ENCODE results near the gene CAMTA1.
A peak's percentile ranks its signal among the peaks of the same experiment; 100 is the strongest.

The CAMTA1 gene

DNA sequence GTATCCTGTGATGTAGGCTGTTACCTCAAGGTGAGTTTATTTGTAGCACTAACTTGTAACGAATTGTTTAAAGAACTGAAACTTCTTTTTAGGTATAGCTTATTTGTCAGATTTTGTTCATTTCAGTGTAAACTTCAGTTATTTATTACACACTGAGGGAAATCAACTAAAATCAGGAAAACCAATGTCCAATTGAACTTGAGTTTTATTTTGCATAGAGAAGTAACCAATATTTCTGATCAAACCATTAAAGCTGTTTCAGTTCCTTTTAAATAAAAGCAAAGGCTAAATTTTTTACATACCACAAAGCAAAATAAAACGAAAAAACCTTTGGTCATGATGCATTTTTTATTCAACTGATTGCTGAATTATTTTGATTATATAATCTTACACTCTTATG, 103.6 kb downstream of the CAMTA1 start:
- POLR2A ChIA-PET: no interaction called here
- CTCF ChIA-PET: interaction anchor here (1.0 to 3.4 kb wide), 6 partner anchors 8 to 319 kb away, joined by 3 to 23 read pairs (median 6); no protein-coding TSS in a partner anchor
- Histone ChIP-seq H3K4me1 (ENCODE audit: control insufficient read depth, insufficient read depth, low read length) (no peaks in the 10 kb centered on the region), H3K27ac (ENCODE audit: extremely low read depth, low read depth, low read length) (no peak overlapping the region), H3K36me3 (ENCODE audit: control insufficient read depth in 2 of 2, insufficient read depth in 1 of 2, low read length in 2 of 2) (peaks cover 0 to 7% of the 10 kb centered on the region in 2 experiments; a peak in 1 of 3 replicates), H3K9me3 (ENCODE audit: control insufficient read depth, insufficient read depth, low read depth, low read length) (no peaks in the 10 kb centered on the region), H3K4me3 (ENCODE audit: low read depth, low read length) (no peak overlapping the region)
- no peak for TF ChIP-seq HOXD13 (CRISPR knock-in tag; IDR thresholded peaks at IDR 0.05; ENCODE audit: borderline replicate concordance)
- TF ChIP-seq, protein P1, sequence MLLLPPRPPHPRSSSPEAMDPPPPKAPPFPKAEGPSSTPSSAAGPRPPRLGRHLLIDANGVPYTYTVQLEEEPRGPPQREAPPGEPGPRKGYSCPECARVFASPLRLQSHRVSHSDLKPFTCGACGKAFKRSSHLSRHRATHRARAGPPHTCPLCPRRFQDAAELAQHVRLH (tag by site-specific recombination; IDR thresholded peaks at IDR 0.05): no peak
- TF ChIP-seq ZNF48 (tag by site-specific recombination; IDR thresholded peaks at IDR 0.05): no peak

DNA sequence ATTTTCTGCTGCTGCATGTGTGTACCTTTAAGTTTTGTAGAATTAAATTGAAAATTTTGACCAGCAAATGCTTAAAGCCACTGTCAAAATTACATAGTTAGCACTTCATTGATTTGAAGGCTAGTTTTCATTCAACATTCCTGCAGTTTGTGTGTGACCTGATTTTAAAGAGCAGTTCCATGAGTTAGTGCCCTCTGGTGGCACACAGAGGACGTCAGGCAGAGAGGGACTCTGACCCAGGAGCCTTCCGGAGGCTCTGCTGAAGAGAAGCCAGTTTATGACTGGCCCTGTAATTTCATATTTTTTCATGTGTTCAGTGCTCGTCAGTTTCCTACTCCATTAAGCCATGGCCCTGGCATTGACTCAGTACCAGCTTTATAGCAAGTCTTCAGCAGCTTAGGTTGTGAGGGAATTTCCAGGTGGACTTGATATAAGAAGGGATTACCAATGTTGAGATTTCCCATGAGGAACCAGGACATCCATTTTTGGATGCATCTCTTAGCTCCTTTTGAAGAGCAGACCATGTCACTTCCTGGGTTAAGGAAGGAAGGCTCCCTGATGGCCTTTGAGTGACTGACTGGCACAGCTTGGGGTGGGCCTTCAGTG, 104.7 kb downstream of the CAMTA1 start:
- TF ChIP-seq, protein P2, sequence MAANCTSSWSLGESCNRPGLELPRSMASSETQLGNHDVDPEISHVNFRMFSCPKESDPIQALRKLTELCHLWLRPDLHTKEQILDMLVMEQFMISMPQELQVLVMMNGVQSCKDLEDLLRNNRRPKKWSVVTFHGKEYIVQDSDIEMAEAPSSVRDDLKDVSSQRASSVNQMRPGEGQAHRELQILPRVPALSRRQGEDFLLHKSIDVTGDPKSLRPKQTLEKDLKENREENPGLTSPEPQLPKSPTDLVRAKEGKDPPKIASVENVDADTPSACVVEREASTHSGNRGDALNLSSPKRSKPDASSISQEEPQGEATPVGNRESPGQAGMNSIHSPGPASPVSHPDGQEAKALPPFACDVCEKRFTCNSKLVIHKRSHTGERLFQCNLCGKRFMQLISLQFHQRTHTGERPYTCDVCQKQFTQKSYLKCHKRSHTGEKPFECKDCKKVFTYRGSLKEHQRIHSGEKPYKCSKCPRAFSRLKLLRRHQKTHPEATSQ (tag by site-specific recombination; IDR thresholded peaks at IDR 0.05): no peak
- TF ChIP-seq ZNF23 (tag by site-specific recombination; IDR thresholded peaks at IDR 0.05; ENCODE audit: borderline replicate concordance): no peak
- TF ChIP-seq ZFP37 (tag by site-specific recombination; IDR thresholded peaks at IDR 0.05): no peak
- no peak for TF ChIP-seq ZNF311 (tag by site-specific recombination; IDR thresholded peaks at IDR 0.05; ENCODE audit: borderline replicate concordance)
- TF ChIP-seq, protein P3, sequence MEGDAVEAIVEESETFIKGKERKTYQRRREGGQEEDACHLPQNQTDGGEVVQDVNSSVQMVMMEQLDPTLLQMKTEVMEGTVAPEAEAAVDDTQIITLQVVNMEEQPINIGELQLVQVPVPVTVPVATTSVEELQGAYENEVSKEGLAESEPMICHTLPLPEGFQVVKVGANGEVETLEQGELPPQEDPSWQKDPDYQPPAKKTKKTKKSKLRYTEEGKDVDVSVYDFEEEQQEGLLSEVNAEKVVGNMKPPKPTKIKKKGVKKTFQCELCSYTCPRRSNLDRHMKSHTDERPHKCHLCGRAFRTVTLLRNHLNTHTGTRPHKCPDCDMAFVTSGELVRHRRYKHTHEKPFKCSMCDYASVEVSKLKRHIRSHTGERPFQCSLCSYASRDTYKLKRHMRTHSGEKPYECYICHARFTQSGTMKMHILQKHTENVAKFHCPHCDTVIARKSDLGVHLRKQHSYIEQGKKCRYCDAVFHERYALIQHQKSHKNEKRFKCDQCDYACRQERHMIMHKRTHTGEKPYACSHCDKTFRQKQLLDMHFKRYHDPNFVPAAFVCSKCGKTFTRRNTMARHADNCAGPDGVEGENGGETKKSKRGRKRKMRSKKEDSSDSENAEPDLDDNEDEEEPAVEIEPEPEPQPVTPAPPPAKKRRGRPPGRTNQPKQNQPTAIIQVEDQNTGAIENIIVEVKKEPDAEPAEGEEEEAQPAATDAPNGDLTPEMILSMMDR (tag by site-specific recombination; IDR thresholded peaks at IDR 0.05): peak; percentile 33; the same call in 1 of the 2 replicates
- TF ChIP-seq, protein P4, sequence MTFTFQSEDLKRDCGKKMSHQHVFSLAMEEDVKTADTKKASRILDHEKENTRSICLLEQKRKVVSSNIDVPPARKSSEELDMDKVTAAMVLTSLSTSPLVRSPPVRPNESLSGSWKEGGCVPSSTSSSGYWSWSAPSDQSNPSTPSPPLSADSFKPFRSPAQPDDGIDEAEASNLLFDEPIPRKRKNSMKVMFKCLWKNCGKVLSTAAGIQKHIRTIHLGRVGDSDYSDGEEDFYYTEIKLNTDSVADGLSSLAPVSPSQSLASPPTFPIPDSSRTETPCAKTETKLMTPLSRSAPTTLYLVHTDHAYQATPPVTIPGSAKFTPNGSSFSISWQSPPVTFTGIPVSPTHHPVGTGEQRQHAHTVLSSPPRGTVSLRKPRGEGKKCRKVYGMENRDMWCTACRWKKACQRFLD (tag by site-specific recombination; IDR thresholded peaks at IDR 0.05): no peak
- no peak for TF ChIP-seq SP2 (tag by site-specific recombination; IDR thresholded peaks at IDR 0.05)
- TF ChIP-seq ZNF433 (tag by site-specific recombination; IDR thresholded peaks at IDR 0.05; ENCODE audit: low read depth): no peak
- TF ChIP-seq ZNF302 (tag by site-specific recombination; IDR thresholded peaks at IDR 0.05; ENCODE audit: low read depth): no peak
- TF ChIP-seq, protein P5, sequence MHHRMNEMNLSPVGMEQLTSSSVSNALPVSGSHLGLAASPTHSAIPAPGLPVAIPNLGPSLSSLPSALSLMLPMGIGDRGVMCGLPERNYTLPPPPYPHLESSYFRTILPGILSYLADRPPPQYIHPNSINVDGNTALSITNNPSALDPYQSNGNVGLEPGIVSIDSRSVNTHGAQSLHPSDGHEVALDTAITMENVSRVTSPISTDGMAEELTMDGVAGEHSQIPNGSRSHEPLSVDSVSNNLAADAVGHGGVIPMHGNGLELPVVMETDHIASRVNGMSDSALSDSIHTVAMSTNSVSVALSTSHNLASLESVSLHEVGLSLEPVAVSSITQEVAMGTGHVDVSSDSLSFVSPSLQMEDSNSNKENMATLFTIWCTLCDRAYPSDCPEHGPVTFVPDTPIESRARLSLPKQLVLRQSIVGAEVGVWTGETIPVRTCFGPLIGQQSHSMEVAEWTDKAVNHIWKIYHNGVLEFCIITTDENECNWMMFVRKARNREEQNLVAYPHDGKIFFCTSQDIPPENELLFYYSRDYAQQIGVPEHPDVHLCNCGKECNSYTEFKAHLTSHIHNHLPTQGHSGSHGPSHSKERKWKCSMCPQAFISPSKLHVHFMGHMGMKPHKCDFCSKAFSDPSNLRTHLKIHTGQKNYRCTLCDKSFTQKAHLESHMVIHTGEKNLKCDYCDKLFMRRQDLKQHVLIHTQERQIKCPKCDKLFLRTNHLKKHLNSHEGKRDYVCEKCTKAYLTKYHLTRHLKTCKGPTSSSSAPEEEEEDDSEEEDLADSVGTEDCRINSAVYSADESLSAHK (tag by site-specific recombination; IDR thresholded peaks at IDR 0.05): no peak
- TF ChIP-seq ZNF600 (tag by site-specific recombination; IDR thresholded peaks at IDR 0.05): no peak
- TF ChIP-seq ZNF654 (tag by site-specific recombination; IDR thresholded peaks at IDR 0.05; ENCODE audit: low read depth): peak; percentile 16; the same call in 1 of the 2 replicates
- peak; percentile 45; the same call in 1 of the 2 replicates for TF ChIP-seq ZNF660 (tag by site-specific recombination; IDR thresholded peaks at IDR 0.05)
- TF ChIP-seq ZNF670 (tag by site-specific recombination; IDR thresholded peaks at IDR 0.05; ENCODE audit: low read depth): no peak
- TF ChIP-seq, protein P6, sequence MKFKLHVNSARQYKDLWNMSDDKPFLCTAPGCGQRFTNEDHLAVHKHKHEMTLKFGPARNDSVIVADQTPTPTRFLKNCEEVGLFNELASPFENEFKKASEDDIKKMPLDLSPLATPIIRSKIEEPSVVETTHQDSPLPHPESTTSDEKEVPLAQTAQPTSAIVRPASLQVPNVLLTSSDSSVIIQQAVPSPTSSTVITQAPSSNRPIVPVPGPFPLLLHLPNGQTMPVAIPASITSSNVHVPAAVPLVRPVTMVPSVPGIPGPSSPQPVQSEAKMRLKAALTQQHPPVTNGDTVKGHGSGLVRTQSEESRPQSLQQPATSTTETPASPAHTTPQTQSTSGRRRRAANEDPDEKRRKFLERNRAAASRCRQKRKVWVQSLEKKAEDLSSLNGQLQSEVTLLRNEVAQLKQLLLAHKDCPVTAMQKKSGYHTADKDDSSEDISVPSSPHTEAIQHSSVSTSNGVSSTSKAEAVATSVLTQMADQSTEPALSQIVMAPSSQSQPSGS (tag by site-specific recombination; IDR thresholded peaks at IDR 0.05; ENCODE audit: low read depth): no peak
- CTCF ChIA-PET: interaction anchor here (0.6 to 3.4 kb wide), 31 partner anchors 9 to 311 kb away, joined by 3 to 23 read pairs (median 4); no protein-coding TSS in a partner anchor
- Histone ChIP-seq H3K27ac (ENCODE audit: extremely low read depth, low read depth, low read length) (no peak overlapping the region), H3K36me3 (ENCODE audit: control insufficient read depth in 2 of 2, insufficient read depth in 1 of 2, low read length in 2 of 2) (peaks cover 0 to 7% of the 10 kb centered on the region in 2 experiments; a peak in 1 of 3 replicates), H3K9me3 (ENCODE audit: control insufficient read depth, insufficient read depth, low read depth, low read length) (no peaks in the 10 kb centered on the region), H3K4me1 (ENCODE audit: control insufficient read depth, insufficient read depth, low read length) (no peaks in the 10 kb centered on the region), H3K4me3 (ENCODE audit: low read depth, low read length) (no peak overlapping the region)
- POLR2A ChIA-PET: no interaction called here

Measured in HEK293 (cell line).